ENCODE data around the gene PTCD2. TPM values are rescaled to one million over a fixed set of nuclear protein-coding genes. Genes with fewer than 3 reads are reported as not detected.
A peak's percentile ranks its signal among the peaks of the same experiment; 100 is the strongest.

Gene PTCD2
- total RNA-seq, 1 experiment from 2014 or later = 13.0 TPM

DNA sequence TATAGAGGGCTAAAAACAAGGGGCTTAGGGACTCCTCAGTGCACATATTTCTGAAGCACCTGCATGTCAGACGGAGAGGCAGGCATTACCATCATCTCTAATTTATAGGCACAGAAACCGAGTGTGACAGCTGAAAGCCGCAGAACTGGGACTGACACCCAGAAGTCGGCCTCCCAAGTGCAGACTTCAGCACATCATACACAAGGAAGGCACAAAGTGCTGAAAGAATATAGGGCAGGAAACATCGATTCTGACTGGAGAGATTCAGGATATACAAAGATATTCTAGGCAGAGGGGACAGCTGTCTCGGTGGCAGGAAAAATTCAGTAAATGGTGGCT is 11.4 kb upstream of the PTCD2 start:
- peak overlapping the region; percentile 75 for H3K4me3 Mint-ChIP-seq
- H3K9me3 Mint-ChIP-seq = no peaks in the 10 kb centered on the region
- no peak for TF ChIP-seq AFF4 (CRISPR knock-in tag; IDR thresholded peaks at IDR 0.05; ENCODE audit: borderline replicate concordance)
- TF ChIP-seq ZBTB43 (CRISPR knock-in tag; IDR thresholded peaks at IDR 0.05) = no peak
- TF ChIP-seq HMGXB4 (CRISPR knock-in tag; IDR thresholded peaks at IDR 0.05) = no peak
- TF ChIP-seq NR3C1 (CRISPR knock-in tag; conservative IDR thresholded peaks at IDR 0.05; ENCODE audit: low read depth) = no peak
- TF ChIP-seq TP53 (CRISPR knock-in tag; IDR thresholded peaks at IDR 0.05) = no peak
- no peak for TF ChIP-seq CDX4 (CRISPR knock-in tag; IDR thresholded peaks at IDR 0.05; ENCODE audit: borderline replicate concordance)
- TF ChIP-seq, protein P1, sequence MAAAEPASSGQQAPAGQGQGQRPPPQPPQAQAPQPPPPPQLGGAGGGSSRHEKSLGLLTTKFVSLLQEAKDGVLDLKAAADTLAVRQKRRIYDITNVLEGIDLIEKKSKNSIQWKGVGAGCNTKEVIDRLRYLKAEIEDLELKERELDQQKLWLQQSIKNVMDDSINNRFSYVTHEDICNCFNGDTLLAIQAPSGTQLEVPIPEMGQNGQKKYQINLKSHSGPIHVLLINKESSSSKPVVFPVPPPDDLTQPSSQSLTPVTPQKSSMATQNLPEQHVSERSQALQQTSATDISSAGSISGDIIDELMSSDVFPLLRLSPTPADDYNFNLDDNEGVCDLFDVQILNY (CRISPR knock-in tag; IDR thresholded peaks at IDR 0.05) = no peak
- TF ChIP-seq NR1H2 (CRISPR knock-in tag; IDR thresholded peaks at IDR 0.05) = no peak
- TF ChIP-seq, protein P2, sequence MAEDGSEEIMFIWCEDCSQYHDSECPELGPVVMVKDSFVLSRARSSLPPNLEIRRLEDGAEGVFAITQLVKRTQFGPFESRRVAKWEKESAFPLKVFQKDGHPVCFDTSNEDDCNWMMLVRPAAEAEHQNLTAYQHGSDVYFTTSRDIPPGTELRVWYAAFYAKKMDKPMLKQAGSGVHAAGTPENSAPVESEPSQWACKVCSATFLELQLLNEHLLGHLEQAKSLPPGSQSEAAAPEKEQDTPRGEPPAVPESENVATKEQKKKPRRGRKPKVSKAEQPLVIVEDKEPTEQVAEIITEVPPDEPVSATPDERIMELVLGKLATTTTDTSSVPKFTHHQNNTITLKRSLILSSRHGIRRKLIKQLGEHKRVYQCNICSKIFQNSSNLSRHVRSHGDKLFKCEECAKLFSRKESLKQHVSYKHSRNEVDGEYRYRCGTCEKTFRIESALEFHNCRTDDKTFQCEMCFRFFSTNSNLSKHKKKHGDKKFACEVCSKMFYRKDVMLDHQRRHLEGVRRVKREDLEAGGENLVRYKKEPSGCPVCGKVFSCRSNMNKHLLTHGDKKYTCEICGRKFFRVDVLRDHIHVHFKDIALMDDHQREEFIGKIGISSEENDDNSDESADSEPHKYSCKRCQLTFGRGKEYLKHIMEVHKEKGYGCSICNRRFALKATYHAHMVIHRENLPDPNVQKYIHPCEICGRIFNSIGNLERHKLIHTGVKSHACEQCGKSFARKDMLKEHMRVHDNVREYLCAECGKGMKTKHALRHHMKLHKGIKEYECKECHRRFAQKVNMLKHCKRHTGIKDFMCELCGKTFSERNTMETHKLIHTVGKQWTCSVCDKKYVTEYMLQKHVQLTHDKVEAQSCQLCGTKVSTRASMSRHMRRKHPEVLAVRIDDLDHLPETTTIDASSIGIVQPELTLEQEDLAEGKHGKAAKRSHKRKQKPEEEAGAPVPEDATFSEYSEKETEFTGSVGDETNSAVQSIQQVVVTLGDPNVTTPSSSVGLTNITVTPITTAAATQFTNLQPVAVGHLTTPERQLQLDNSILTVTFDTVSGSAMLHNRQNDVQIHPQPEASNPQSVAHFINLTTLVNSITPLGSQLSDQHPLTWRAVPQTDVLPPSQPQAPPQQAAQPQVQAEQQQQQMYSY (CRISPR knock-in tag; IDR thresholded peaks at IDR 0.05) = no peak
- TF ChIP-seq ZNF532 (CRISPR knock-in tag; IDR thresholded peaks at IDR 0.05; ENCODE audit: borderline replicate concordance) = no peak
- no peak for TF ChIP-seq ETV6 (CRISPR knock-in tag; IDR thresholded peaks at IDR 0.05)
- TF ChIP-seq JAZF1 (CRISPR knock-in tag; IDR thresholded peaks at IDR 0.05) = no peak
- no peak for TF ChIP-seq MXD4 (CRISPR knock-in tag; IDR thresholded peaks at IDR 0.05; ENCODE audit: borderline replicate concordance)
- no peak for TF ChIP-seq ZNF138 (CRISPR knock-in tag; conservative IDR thresholded peaks at IDR 0.05)
- no peak for TF ChIP-seq NR2C2 (CRISPR knock-in tag; IDR thresholded peaks at IDR 0.05)
- TF ChIP-seq TEAD4 (CRISPR knock-in tag; IDR thresholded peaks at IDR 0.05) = no peak
- ATAC-seq (no peak), DNase-seq (ENCODE audit: low spot score) (no peak)
- H3K4me1 Mint-ChIP-seq = peaks cover 18% of the 10 kb centered on the region
- ChIA-PET CTCF (interaction anchor here (0.6 to 1.5 kb wide), 7 partner anchors 11 to 611 kb away, joined by 3 to 12 read pairs (median 4); partner anchors contain the start of genes MRPS27 and PTCD2), POLR2A (interaction anchor here (0.9 to 2.8 kb wide), 3 partner anchors 8 to 17 kb away, joined by 3 to 11 read pairs (median 3); partner anchors contain the start of genes MRPS27 and PTCD2)
- H3K27ac Mint-ChIP-seq = peak overlapping the region; percentile 95
- H3K36me3 Mint-ChIP-seq = peaks cover 35% of the 10 kb centered on the region
- no peaks in the 10 kb centered on the region for H3K27me3 Mint-ChIP-seq (ENCODE audit: low read depth)
